Suprapubic skin (tissue), 4 donors: ENCODE measurements around the gene MRM2. TPM values are rescaled to one million over a fixed set of nuclear protein-coding genes. Genes with fewer than 3 reads are reported as not detected.

Experiments
- DNase-seq, 2 donors: peaks; one replicate each; pipeline ENCODE4 v3.0.0-alpha.2; 2019; ENCODE audit warnings: low spot score in 2 of 2
- H3K27ac ChIP-seq: fragments of 200-600 bp; sonication (generic); one replicate; pipeline ENCODE4 v1.5.1; 2019
- H3K27me3 ChIP-seq: fragments of 200-600 bp; sonication (generic); one replicate; pipeline ENCODE4 v1.5.1; 2019
- H3K36me3 ChIP-seq: fragments of 200-600 bp; sonication (generic); one replicate; pipeline ENCODE4 v1.5.1; 2019
- H3K4me1 ChIP-seq: fragments of 200-600 bp; sonication (generic); one replicate; pipeline ENCODE4 v1.5.1; 2019
- H3K4me3 ChIP-seq: fragments of 200-600 bp; sonication (generic); one replicate; pipeline ENCODE4 v1.5.1; 2019; ENCODE audit warnings: mild to moderate bottlenecking
- H3K9me3 ChIP-seq: fragments of 200-600 bp; sonication (generic); one replicate; pipeline ENCODE4 v1.5.1; 2019
- CTCF ChIP-seq, 2 donors: fragments of 200-600 bp in 1 of 2; fragments of 450-650 bp in 1 of 2; sonication (generic) in 1 of 2; IDR thresholded peaks; one replicate each; pipeline ENCODE4 v1.5.1; 2016 to 2019; ENCODE audit warnings: antibody characterized with exemption in 2 of 2, mild to moderate bottlenecking in 1 of 2, moderate library complexity in 1 of 2
- EP300 ChIP-seq: sonication (generic); formaldehyde crosslinking; IDR thresholded peaks from one replicate; pipeline ENCODE4 v1.6.1; 2017; ENCODE audit warnings: antibody characterized with exemption
- POLR2A ChIP-seq, 2 donors: fragments of 450-650 bp; IDR thresholded peaks; one replicate each; pipeline ENCODE4 v1.6.1; 2017; ENCODE audit warnings: antibody characterized with exemption in 2 of 2, mild to moderate bottlenecking in 2 of 2, moderate library complexity in 2 of 2
- POLR2AphosphoS5 ChIP-seq, 3 donors: sonication (generic); formaldehyde crosslinking; IDR thresholded peaks; one replicate each; pipeline ENCODE4 v1.6.1; 2017; ENCODE audit warnings: antibody characterized with exemption in 3 of 3
- WGBS: methylation state at CpG from one replicate; pipeline ENCODE4 v1.1.5; 2018; 5-methylcytosine and 5-hydroxymethylcytosine counted together
- total RNA-seq, 4 donors: library from RNA; depleted of rRNA; stranded (reverse); fragments of >200 nt; gene quantifications; one replicate each; pipeline ENCODE4 v1.1.0, GENCODE V29; 2016

MRM2 gene
- total RNA-seq, 4 donors from 2014 or later: 11.3 to 41.8 (median 19.8) TPM

DNA sequence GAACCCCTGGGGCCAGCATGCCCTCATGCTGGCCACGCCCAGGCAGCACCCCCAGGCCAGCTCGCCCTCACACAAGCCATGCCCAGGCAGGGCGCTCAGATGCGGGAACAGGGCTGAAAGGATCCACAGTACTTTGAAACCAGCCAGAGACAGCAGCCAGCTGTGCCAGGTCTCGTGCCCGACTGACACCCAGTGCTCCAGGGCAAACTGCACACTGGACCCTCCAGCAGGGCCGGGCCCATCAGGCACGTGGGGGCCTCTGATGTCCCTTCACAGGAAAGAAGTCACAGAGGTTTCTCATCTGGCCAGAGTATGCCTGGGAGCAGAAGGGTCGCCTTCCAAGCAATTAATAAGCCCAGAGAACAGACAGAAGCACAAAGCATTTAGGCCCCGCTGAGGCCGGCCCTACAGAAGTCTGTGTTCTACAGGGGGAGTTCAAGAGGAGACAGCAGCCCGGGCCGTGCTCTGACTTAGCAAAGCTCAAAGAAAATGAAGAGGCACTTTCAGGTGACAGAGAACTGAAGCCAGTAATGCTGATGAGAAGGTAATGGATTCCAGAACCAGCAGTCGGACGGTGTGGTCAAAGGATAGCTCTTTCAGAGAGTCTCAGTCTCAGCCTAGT lies 30.6 kb downstream of the MRM2 start:
- Histone ChIP-seq H3K27me3 (no peaks in the 10 kb centered on the region), H3K27ac (no peak overlapping the region), H3K4me1 (no peaks in the 10 kb centered on the region), H3K36me3 (peaks cover 73% of the 10 kb centered on the region), H3K9me3 (no peaks in the 10 kb centered on the region), H3K4me3 (no peak overlapping the region)
- no peak for DNase-seq
- TF ChIP-seq POLR2AphosphoS5 (IDR thresholded peaks at IDR 0.05) (no peak), EP300 (no peak), CTCF (IDR thresholded peaks at IDR 0.05) (no peak), POLR2A (IDR thresholded peaks at IDR 0.05) (no peak)
- 79% methylated on average over 7 of the region's 15 CpGs for WGBS

DNA sequence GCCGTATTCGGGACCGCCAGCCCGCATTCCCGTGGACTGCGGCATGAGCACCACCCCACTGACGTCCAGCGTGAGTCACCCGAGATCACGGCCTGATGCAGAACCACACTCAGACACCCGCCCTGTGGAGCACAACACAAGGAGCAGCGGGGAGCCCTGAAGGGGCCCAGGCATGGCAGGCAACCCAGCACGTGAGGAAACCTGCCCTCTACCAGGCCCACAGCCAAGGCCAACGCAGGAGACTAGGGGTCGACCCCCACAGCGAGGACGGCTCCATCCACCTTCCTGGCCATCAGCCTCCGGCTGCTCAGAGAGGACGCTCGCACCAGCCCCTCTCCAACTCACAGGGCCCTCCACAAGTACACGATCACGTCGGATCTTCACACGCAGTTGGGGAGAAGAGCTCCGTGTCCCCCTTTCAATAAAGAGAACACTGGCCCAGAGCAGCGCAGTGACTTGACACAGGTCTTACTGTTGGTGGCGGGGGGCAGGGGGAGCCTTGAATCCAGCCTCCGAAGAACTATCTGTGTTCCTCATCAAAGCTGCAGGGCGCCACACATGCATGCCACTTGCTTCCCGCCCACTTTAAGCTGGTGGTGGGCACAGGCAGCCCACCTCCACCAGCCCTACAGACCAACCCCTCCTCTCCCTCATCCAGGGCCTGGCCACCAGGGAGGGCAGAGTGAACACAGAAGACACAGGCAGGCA lies 31.3 kb downstream of the MRM2 start:
- no peak overlapping the region for H3K27ac ChIP-seq
- H3K36me3 ChIP-seq: peaks cover 67% of the 10 kb centered on the region
- no peaks in the 10 kb centered on the region for H3K27me3 ChIP-seq
- no peak overlapping the region for H3K4me3 ChIP-seq
- 88% methylated on average over 18 of the region's 30 CpGs for WGBS
- TF ChIP-seq CTCF (IDR thresholded peaks at IDR 0.05): no peak
- TF ChIP-seq EP300: no peak
- no peak for TF ChIP-seq POLR2AphosphoS5 (IDR thresholded peaks at IDR 0.05)
- H3K4me1 ChIP-seq: no peaks in the 10 kb centered on the region
- H3K9me3 ChIP-seq: no peaks in the 10 kb centered on the region
- DNase-seq: peak in 1 of 2 donors; percentile 48

DNA sequence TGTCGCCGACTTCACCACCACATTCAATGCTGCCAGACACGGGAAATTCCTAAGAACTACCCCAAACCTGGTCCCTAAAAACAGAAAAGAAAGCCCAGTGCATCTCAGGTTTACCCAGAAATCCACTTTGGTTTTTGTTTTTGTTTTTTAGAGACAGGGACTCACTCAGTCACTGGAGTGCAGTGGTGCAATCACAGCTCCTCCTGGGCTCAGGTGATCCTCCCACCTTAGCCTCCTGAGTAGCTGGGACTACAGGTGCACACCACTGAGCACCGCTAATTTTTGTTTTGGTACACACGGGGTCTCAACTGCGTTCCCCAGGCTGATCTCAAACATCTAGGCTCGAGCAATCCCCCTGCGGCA lies 32.1 kb downstream of the MRM2 start:
- WGBS: 87% methylated on average over 7 of the region's 8 CpGs
- no peak for DNase-seq
- Histone ChIP-seq H3K9me3 (no peaks in the 10 kb centered on the region), H3K27me3 (no peaks in the 10 kb centered on the region), H3K36me3 (peaks cover 59% of the 10 kb centered on the region), H3K4me3 (no peak overlapping the region), H3K4me1 (no peaks in the 10 kb centered on the region), H3K27ac (no peak overlapping the region)
- TF ChIP-seq POLR2A (IDR thresholded peaks at IDR 0.05): no peak
- TF ChIP-seq EP300: no peak
- TF ChIP-seq POLR2AphosphoS5 (IDR thresholded peaks at IDR 0.05): no peak
- TF ChIP-seq CTCF (IDR thresholded peaks at IDR 0.05): no peak

- H3K27me3 ChIP-seq: no peaks in the 10 kb centered on the region
- peaks cover 53% of the 10 kb centered on the region for H3K36me3 ChIP-seq
- H3K27ac ChIP-seq: no peak overlapping the region
- H3K4me3 ChIP-seq: no peak overlapping the region
- TF ChIP-seq EP300 (no peak), CTCF (IDR thresholded peaks at IDR 0.05) (peak; percentile 46 to 74)
- H3K4me1 ChIP-seq: no peaks in the 10 kb centered on the region
- no peaks in the 10 kb centered on the region for H3K9me3 ChIP-seq
- WGBS: 61% methylated on average over 18 of the region's 21 CpGs
- peak in 1 of 2 donors; percentile 79 for DNase-seq
These were observed 32.7 kb downstream of the MRM2 start for GRCh38 chr7:2209146-2209960.

DNA sequence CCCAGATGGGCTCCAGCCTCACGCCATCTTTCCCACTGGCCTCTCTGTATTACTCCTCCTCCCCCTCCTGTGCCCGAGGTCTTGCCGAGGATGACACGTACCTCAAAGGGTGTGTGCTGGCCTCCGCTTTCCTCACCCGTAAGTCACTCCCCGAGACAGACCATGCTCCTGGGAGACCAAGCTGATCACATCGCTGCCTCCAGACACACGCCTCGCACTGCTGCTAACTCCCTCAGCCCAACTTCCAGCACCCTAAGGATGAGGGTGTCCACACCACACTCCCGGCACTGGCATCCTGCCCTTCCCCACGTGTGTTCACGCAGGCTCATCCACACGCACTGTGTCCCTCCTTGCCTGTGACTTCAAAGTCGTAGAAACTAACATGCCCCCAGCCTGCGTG lies 33.3 kb downstream of the MRM2 start:
- H3K36me3 ChIP-seq: peaks cover 47% of the 10 kb centered on the region
- no peak overlapping the region for H3K27ac ChIP-seq
- H3K4me1 ChIP-seq: no peaks in the 10 kb centered on the region
- H3K4me3 ChIP-seq: no peak overlapping the region
- H3K9me3 ChIP-seq: no peaks in the 10 kb centered on the region
- no peaks in the 10 kb centered on the region for H3K27me3 ChIP-seq
- TF ChIP-seq CTCF (IDR thresholded peaks at IDR 0.05) (no peak), POLR2A (IDR thresholded peaks at IDR 0.05) (no peak), POLR2AphosphoS5 (IDR thresholded peaks at IDR 0.05) (no peak), EP300 (no peak)
- DNase-seq: peak in 1 of 2 donors; percentile 49
- WGBS: 91% methylated on average over 16 of the region's 16 CpGs
